Measurements from ENCODE around the gene PTPRG. TPM values are rescaled to one million over a fixed set of nuclear protein-coding genes. Genes with fewer than 3 reads are reported as not detected.

PTPRG gene
- total and polyA plus RNA-seq, 7 donors: 0.69 to 76.3 (median 62.7) TPM

DNA sequence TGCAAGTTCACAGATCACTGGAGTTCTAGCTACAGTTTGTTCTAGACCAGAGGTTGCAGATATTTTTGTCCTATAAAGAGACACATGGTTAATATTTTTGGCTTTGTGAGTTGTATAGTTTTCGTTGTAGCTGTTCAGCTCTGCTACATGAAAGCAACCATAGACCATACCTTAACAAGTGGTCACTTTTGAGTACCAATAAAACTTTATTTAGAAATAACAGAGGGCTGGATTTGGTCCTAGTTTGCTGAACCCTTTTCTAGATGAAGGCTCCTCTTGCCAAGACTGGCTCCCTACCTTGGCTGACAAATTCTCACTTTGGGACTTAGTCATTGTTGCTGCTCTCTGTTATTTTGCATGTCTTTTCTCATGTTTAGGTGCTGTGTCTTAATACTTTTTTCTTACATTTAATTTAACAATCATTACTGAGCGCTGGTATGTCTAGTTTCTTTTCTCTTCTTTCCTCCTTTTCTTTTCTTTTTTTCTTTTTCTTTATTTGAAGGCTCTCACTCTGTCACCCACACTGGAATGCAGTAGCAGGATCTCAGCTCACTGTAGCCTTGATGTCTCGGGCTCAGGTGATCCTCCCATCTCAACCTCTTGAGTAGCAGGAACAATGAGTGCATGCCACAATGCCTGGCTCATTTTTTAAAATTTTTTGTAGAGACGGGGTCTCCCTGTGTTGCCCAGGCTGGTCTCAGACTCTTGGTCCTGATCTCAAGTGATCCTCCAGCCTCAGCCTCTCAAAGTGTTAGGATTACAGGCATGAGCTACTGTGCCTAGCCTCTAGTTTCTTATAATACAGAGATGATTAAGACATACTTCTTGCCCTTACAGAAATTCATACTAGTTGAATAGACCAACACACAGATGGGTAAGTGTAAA, 227.5 kb downstream of the PTPRG start:
- no peak for DNase-seq
- H3K4me1 ChIP-seq: peaks cover 0 to 26% (median 9%) of the 10 kb centered on the region in 4 donors
- no peaks in the 10 kb centered on the region for H3K36me3 ChIP-seq
- TF ChIP-seq EP300 (IDR thresholded peaks at IDR 0.05) (no peak), POLR2AphosphoS5 (IDR thresholded peaks at IDR 0.05) (no peak), POLR2A (IDR thresholded peaks at IDR 0.05) (no peak)
- TF ChIP-seq, protein P1, sequence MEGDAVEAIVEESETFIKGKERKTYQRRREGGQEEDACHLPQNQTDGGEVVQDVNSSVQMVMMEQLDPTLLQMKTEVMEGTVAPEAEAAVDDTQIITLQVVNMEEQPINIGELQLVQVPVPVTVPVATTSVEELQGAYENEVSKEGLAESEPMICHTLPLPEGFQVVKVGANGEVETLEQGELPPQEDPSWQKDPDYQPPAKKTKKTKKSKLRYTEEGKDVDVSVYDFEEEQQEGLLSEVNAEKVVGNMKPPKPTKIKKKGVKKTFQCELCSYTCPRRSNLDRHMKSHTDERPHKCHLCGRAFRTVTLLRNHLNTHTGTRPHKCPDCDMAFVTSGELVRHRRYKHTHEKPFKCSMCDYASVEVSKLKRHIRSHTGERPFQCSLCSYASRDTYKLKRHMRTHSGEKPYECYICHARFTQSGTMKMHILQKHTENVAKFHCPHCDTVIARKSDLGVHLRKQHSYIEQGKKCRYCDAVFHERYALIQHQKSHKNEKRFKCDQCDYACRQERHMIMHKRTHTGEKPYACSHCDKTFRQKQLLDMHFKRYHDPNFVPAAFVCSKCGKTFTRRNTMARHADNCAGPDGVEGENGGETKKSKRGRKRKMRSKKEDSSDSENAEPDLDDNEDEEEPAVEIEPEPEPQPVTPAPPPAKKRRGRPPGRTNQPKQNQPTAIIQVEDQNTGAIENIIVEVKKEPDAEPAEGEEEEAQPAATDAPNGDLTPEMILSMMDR (IDR thresholded peaks at IDR 0.05): no peak
- H3K4me3 ChIP-seq: no peak overlapping the region
- no peaks in the 10 kb centered on the region for H3K9me3 ChIP-seq
- no peaks in the 10 kb centered on the region for H3K27me3 ChIP-seq
- 90 to 94% methylated on average over 4 of the region's 4 CpGs for WGBS, 2 donors
- intact Hi-C loops (cut with DNase I): no loop called here
- H3K27ac ChIP-seq: no peak overlapping the region

DNA sequence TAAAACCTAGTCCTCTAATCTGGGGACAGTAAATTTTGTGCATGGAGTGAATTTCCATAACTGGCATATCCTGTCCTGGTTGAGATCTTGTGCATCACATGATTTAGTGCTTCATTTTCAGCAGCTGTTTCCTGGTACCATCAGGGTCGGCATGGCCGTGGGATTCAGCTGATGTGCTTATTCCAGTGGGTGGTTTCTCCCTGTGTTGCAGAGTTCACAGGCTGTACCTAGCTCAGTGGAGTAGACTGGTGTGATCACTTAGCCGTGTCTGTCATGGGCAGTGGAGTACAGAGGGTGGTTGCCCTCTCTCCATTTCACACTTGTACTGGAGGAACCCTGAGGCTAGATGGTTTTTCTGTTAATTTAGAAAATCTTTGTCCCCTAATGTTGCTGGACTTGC, 228.5 kb downstream of the PTPRG start:
- Histone ChIP-seq H3K27ac (no peak overlapping the region), H3K36me3 (no peaks in the 10 kb centered on the region), H3K27me3 (no peaks in the 10 kb centered on the region), H3K9me3 (no peaks in the 10 kb centered on the region), H3K4me1 (peaks cover 0 to 28% (median 9%) of the 10 kb centered on the region in 4 donors), H3K4me3 (no peak overlapping the region)
- 23 to 39% methylated on average over 3 of the region's 3 CpGs for WGBS, 2 donors
- TF ChIP-seq EP300 (IDR thresholded peaks at IDR 0.05): no peak
- TF ChIP-seq, protein P1 (IDR thresholded peaks at IDR 0.05): no peak
- TF ChIP-seq POLR2AphosphoS5 (IDR thresholded peaks at IDR 0.05): no peak
- no peak for TF ChIP-seq POLR2A (IDR thresholded peaks at IDR 0.05)
- DNase-seq: no peak
- intact Hi-C loops (cut with DNase I): no loop called here

DNA sequence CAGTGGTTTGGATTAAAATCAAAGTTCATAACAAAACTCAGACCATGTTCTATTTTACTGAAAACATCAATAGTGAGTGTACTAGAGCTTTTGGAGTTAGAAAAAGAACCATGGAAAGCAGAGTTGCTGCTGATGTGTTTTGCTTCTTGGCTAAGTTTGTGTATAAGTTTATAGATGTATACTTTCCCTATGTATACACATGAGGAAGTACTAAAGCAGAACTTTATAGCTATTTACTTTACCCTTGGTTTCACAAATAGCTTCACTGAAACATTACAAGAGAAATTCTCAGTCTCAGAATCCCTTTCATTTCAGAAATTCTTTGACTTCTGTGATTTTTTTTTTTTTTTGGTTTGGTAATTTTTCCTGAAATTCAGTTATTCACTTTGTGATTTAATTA, 229.0 kb downstream of the PTPRG start:
- intact Hi-C loops (cut with DNase I): no loop called here
- Histone ChIP-seq H3K4me3 (no peak overlapping the region), H3K36me3 (no peaks in the 10 kb centered on the region), H3K9me3 (no peaks in the 10 kb centered on the region), H3K4me1 (peaks cover 0 to 28% (median 9%) of the 10 kb centered on the region in 4 donors), H3K27me3 (no peaks in the 10 kb centered on the region), H3K27ac (no peak overlapping the region)
- no peak for DNase-seq
- TF ChIP-seq POLR2A (IDR thresholded peaks at IDR 0.05): no peak
- TF ChIP-seq, protein P1 (IDR thresholded peaks at IDR 0.05): no peak
- TF ChIP-seq POLR2AphosphoS5 (IDR thresholded peaks at IDR 0.05): no peak
- no peak for TF ChIP-seq EP300 (IDR thresholded peaks at IDR 0.05)

DNA sequence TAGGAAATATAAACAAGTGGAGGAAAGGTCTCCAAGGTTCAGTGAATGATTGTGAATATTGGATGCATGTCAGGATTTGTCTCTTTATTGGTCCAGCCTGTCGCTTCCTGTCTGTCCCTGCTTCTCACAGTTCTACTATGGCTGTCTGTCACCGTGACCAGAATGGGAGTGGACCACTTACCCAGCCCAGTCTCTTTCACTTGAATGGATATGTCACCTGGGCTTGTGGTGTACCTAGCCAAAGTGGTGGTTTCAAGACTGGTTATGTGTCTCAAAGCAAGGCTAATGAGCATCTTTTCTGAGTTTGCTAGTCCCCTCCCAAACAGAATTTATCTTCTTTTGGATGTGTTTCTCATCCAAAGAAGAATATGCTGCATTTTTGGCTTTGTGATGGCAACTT, 231.7 kb downstream of the PTPRG start:
- intact Hi-C loops (cut with DNase I): no loop called here
- WGBS, 2 donors: 92 to 94% methylated on average over 2 of the region's 2 CpGs

More for the DNA sequence above, 231.7 kb downstream of the PTPRG start:
- DNase-seq: no peak
- TF ChIP-seq POLR2AphosphoS5 (IDR thresholded peaks at IDR 0.05) (no peak), EP300 (IDR thresholded peaks at IDR 0.05) (no peak), POLR2A (IDR thresholded peaks at IDR 0.05) (no peak)
- TF ChIP-seq, protein P1 (IDR thresholded peaks at IDR 0.05): no peak
- H3K27me3 ChIP-seq: no peaks in the 10 kb centered on the region
- H3K27ac ChIP-seq: no peak overlapping the region
- no peaks in the 10 kb centered on the region for H3K9me3 ChIP-seq
- no peak overlapping the region for H3K4me3 ChIP-seq
- H3K36me3 ChIP-seq: no peaks in the 10 kb centered on the region
- peaks cover 0 to 47% (median 23%) of the 10 kb centered on the region in 4 donors for H3K4me1 ChIP-seq
